Measurements from ENCODE around the gene HSD17B11. TPM values are rescaled to one million over a fixed set of nuclear protein-coding genes. Genes with fewer than 3 reads are reported as not detected.

Gene HSD17B11
- total RNA-seq: 10 to 100 TPM; 21.2 to 21.7 TPM

GRCh38 chr4:87390891-87391575 lies at the start of gene HSD17B11:
Gene HSD17B11 (minus strand): TSS chr4:87391188. CDS start chr4:87391070, 118 bp downstream.
- Mint-ChIP-seq H3K4me3 (peak within 1 kb of the TSS; percentile 87), H3K4me1 (ENCODE audit: low read depth) (peaks cover 47% of the 10 kb centered on the region), H3K27ac (peak within 1 kb of the TSS; percentile 89), H3K27me3 (no peaks in the 10 kb centered on the region), H3K9me3 (peaks cover 2% of the 10 kb centered on the region), H3K36me3 (ENCODE audit: low read depth) (peaks cover 16% of the 10 kb centered on the region)
- no peak for TF ChIP-seq CTCF (IDR thresholded peaks at IDR 0.05)
- DNase-seq (peak; percentile 89), ATAC-seq (peak; percentile 96)
- ChIA-PET CTCF (interaction anchor here (1.0 to 2.4 kb wide), 10 partner anchors 9 to 76 kb away, joined by 3 to 14 read pairs (median 3); partner anchors contain the start of gene NUDT9), POLR2A (interaction anchor here (0.7 to 3.3 kb wide), 11 partner anchors 10 to 878 kb away, joined by 3 to 22 read pairs (median 4); partner anchors contain the start of gene NUDT9)
- intact Hi-C loops (cut with micrococcal nuclease): loop anchor here (2.0 kb wide), 1 partner anchor 32 kb away; the partner anchor contains the start of gene NUDT9

GRCh38 chr4:87433342-87433741 lies 42.4 kb upstream of the HSD17B11 start:
- Mint-ChIP-seq H3K27ac (no peak overlapping the region), H3K36me3 (ENCODE audit: low read depth) (peaks cover 12% of the 10 kb centered on the region)

GRCh38 chr4:87430038-87430437 lies 39.0 kb upstream of the HSD17B11 start:
- no peaks in the 10 kb centered on the region for H3K9me3 Mint-ChIP-seq
- no peak for DNase-seq
- intact Hi-C loops (cut with micrococcal nuclease): no loop called here
- H3K27ac Mint-ChIP-seq: no peak overlapping the region
- peaks cover 36% of the 10 kb centered on the region for H3K4me1 Mint-ChIP-seq (ENCODE audit: low read depth)
- H3K4me3 Mint-ChIP-seq: no peak overlapping the region
- no peak for TF ChIP-seq CTCF (IDR thresholded peaks at IDR 0.05)
- CTCF ChIA-PET: interaction anchor here (1.8 kb wide), 1 partner anchor 54 kb away, joined by 4 read pairs; no protein-coding TSS in a partner anchor
- POLR2A ChIA-PET: no interaction called here
- H3K36me3 Mint-ChIP-seq (ENCODE audit: low read depth): no peaks in the 10 kb centered on the region
- H3K27me3 Mint-ChIP-seq: no peaks in the 10 kb centered on the region
- no peak for ATAC-seq

More at GRCh38 chr4:87433342-87433741, 42.4 kb upstream of the HSD17B11 start:
- ATAC-seq: no peak
- H3K27me3 Mint-ChIP-seq: no peaks in the 10 kb centered on the region
- POLR2A ChIA-PET: no interaction called here
- peaks cover 23% of the 10 kb centered on the region for H3K4me1 Mint-ChIP-seq (ENCODE audit: low read depth)
- CTCF ChIA-PET: no interaction called here
- no peaks in the 10 kb centered on the region for H3K9me3 Mint-ChIP-seq
- no peak overlapping the region for H3K4me3 Mint-ChIP-seq
- intact Hi-C loops (cut with micrococcal nuclease): no loop called here
- no peak for DNase-seq
- TF ChIP-seq CTCF (IDR thresholded peaks at IDR 0.05): no peak

- no peak overlapping the region for H3K27ac Mint-ChIP-seq
- CTCF ChIA-PET: interaction anchor here (0.8 to 1.8 kb wide), 2 partner anchors 53 kb away, joined by 3 to 4 read pairs; no protein-coding TSS in a partner anchor
- intact Hi-C loops (cut with micrococcal nuclease): no loop called here
- H3K9me3 Mint-ChIP-seq: no peaks in the 10 kb centered on the region
- ATAC-seq (no peak), DNase-seq (no peak)
- TF ChIP-seq CTCF (IDR thresholded peaks at IDR 0.05): no peak
- H3K36me3 Mint-ChIP-seq (ENCODE audit: low read depth): peaks cover 3% of the 10 kb centered on the region
- no peak overlapping the region for H3K4me3 Mint-ChIP-seq
- H3K4me1 Mint-ChIP-seq (ENCODE audit: low read depth): peaks cover 42% of the 10 kb centered on the region
- POLR2A ChIA-PET: no interaction called here
- no peaks in the 10 kb centered on the region for H3K27me3 Mint-ChIP-seq
These were observed 38.0 kb upstream of the HSD17B11 start for GRCh38 chr4:87428979-87429378.

- POLR2A ChIA-PET: no interaction called here
- CTCF ChIA-PET: no interaction called here
- H3K4me1 Mint-ChIP-seq (ENCODE audit: low read depth): peaks cover 42% of the 10 kb centered on the region
- no peaks in the 10 kb centered on the region for H3K9me3 Mint-ChIP-seq
- no peaks in the 10 kb centered on the region for H3K27me3 Mint-ChIP-seq
- DNase-seq (no peak), ATAC-seq (no peak)
- intact Hi-C loops (cut with micrococcal nuclease): no loop called here
- H3K36me3 Mint-ChIP-seq (ENCODE audit: low read depth): peaks cover 3% of the 10 kb centered on the region
- H3K4me3 Mint-ChIP-seq: no peak overlapping the region
- no peak overlapping the region for H3K27ac Mint-ChIP-seq
- TF ChIP-seq CTCF (IDR thresholded peaks at IDR 0.05): no peak
These were observed 36.5 kb upstream of the HSD17B11 start for GRCh38 chr4:87427518-87427868.

Measured in activated CD8-positive, alpha-beta T cell treated with anti-CD3 and anti-CD28 coated beads for 36 hours (primary cell).